Hindlimb muscle (tissue), 1 donor: ENCODE data around the gene ERGIC2. TPM values are rescaled to one million over a fixed set of nuclear protein-coding genes. Genes with fewer than 3 reads are reported as not detected.

Experiments
- DNase-seq: peaks from one replicate; pipeline ENCODE4 v3.0.0-alpha.2; 2013
- polyA plus RNA-seq: library from polyadenylated mRNA; unstranded; fragments of 120-200 nt; gene quantifications from one replicate; pipeline ENCODE4 v1.2.1, GENCODE V29; 2013; ENCODE audit not compliant: insufficient read length

Gene ERGIC2
- polyA plus RNA-seq, 1 donor = 47.1 TPM

DNA sequence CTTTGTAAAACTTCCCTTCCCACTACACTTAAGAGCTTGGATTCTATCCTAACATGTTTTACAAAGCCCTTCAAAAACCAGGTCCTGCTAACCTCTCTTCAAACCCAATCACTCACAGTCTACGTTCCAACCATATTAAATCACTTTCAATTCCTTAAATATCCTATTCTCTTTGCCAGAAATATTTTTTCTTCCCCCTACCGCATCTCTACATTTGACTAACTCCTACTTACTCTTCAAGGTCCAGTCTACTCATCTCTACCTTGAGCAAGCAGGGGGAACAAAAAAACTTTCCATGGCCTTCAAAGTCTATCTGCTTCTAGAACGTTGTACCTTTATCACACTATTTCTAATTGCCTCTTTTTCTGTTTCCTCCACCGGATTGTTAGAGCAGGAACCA, 6.1 kb downstream of the ERGIC2 start:
- DNase-seq = no peak

DNA sequence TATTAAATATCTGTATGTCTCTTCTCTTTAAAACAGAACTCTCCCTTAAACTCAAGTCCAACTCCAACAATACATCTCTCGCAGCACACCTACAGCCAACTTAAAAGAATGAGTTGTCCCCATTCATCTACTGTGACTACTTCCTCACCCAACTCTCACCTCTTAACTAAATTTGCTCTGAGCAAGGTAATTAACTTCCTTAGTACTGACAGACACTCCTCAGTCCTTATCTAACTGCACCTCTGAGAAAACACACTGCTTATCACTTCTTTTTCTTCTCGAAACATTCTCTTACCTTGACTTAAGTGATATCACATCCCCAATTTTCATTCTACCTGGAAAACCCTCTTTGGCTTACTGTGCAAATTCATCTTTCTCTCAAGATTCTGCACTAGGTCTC, 7.0 kb downstream of the ERGIC2 start:
- DNase-seq = no peak

DNA sequence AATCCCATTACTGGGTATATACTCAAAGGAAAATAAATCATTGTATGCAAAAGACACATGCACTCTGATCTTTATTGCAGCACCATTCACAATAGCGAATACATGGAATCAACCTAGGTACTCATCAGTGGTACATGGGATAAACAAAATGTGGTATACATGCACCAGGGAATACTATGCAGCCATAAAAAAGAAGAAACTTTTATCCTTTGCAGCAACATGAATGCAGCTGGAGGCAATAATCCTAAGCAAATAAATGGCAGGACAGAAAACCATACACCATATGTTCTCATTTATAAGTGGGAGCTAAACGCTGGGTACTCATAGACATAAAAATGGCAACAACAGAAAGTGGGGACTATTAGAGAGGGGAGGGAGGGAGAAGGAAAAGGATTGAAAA, 15.9 kb downstream of the ERGIC2 start:
- DNase-seq = no peak

DNA sequence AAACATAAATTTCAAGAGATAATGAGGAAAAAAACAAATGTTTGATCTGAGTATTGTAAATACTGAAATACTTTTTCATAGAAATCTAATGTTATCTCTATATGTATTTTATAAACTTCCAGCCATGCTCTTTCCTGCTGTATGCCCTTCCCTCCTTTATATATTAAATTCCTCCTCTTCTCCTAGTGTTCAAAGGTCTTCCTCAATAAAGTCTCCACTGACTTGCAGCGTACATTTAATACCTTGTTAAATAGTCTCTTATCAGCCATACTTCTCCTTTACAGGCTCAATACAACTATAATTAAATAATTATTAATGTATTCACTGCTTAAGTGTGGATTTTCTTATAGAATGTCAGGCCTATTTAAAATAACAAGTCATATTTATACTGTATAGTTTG, 26.0 kb downstream of the ERGIC2 start:
- no peak for DNase-seq

DNA sequence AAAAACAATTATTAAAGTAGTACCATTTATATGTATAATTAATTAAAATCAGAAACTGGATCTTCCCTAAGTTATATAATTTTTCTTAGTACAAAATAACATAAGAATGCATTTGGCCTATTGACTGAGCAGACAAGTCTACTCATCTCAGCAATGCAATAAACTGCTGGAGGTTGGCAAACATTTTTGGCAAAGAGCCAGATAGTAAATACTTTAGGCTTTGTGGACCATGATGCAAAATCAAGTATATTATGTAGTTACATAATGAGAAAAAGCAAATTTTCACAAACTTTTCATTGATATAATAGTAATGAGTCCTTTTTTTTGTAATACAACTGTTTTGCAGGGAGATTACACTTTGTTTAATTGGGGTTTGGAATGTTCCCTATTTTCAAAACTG, 30.9 kb downstream of the ERGIC2 start:
- peak; percentile 5 for DNase-seq

DNA sequence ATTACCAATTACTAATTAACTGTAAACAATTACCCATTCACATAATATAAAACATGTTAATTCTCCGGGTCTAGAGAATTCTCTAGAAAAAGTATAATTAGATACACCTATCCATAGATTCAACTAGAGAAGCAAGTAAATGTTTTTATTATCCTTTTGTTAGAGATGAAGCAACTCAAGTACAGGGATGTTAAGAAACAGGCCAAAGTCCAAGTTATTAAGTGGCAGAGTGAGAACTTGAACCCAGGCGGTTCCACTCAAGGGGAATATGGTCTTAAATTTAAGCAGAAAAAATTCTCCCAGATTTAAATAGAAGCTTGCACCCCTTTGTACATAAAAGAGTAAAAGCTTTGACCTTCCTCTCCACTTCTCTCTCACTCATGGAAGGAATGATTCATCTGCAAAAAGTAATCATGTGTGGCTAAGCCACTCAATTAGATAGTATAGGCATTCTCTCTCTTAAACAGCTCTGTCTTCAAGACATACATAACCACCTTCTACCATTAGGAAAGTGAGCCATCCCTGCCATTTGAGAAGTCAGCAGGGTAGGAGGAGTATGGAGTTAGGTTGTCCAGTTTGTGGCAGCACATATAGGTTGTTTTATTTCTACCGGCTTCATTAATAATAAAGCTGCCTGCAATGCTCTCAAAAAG, 34.1 kb downstream of the ERGIC2 start:
- DNase-seq = no peak

DNA sequence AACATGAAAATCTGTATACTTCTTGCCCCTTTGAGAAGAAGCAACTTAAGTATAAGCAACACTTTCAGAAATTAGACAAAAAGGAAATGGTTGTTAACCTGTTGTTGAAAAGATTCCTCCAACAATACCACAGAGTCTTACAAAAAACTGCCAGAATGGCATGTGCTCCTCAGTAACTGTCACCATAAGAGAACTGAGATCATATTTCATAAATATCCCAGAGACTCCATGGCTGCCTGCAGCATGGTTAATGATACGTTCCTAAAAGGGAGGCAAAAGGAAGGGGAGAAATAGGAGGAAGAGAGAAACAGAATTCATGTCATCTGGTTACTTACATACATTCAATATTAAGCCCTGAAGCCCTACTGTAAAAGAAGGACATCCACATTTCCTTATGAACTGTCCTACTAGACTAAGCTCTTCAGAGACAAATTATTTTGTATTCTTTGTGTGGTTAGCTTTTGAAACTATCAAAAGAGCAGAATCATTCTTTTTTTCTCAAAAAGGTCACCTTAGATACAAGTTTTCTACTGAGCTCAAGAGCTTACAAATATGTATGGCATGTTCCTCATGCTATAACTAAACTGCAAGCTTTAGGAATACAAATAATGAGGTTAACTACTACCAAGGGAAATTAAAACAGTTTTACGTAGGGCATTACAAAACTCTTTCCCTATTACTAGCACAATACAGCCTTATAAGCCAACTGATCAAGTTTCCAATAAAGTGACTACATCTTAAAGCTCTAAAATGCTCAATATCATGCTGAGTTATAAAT, 37.8 kb downstream of the ERGIC2 start:
- DNase-seq = no peak

DNA sequence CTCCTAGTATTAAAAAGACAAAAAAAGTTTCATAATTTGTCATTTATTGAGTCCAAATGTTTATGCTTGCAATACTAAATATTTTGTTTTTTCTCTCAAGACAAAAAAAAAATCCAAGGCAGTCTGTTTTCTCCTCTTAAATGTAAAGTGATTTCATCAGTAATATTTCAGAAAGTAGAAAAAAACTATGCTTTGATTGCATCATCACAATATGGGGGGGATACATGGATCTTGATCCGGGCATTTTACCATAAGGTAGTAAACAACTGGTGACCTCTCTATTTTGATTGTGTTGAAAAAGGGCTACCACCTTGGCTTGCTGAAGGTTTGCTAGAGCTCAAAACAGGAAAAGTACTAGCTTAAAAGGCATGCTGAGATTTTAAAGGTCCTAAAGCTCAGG, 43.6 kb downstream of the ERGIC2 start:
- no peak for DNase-seq

DNA sequence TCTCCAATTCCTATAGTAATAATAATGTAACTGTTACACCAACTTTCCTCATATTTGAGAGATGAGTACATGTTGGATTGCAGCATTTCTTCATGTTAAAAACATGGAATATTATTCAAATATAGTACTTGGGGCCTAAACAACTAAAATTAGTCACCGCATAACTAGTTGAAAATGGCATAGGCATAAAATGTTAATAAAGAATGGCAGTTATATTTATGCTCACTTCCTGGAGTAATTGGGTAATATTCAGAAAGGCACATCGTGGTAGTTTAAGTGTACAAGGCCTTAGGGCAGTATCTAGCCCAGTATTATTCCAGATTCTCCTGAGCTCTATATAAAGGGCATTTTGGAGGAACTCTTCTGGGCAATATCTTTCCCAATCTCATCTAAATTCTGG, 46.0 kb downstream of the ERGIC2 start:
- DNase-seq = no peak

DNA sequence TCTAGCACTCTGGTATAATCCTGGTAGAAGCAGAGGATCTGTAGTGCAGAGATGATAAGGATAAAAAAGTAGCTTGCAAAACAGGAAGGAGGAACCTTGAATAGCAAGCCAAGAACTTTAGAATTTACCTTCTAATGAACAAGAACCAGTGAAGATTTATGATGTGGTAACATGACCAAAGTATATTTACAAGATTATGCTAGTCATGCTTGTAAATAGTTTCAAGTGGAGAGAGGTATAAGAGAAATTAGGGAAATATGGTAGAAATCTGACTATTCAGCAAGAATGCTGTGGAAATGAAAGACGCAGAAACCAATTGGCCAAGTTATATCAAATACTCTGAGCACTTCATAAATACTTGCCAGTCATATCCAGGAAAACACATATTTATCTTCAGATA, 47.8 kb downstream of the ERGIC2 start:
- DNase-seq = no peak

DNA sequence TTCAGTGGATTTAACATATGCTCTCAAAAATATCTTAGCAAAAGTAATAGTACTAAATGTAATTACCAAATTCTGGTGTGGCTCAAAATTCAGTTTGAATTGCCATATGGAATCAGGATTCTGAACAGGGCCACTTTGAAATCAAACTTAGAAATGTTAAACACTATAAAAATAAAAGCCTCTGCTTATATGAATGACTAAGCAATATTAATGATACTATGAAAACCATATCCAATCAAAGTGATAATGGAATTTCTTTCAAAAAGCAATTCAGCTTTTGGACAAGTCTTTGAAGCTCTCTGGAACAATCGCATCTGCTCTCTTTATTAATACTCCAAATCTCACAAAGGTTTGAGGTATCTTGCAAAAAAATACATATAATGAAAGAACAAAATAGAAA, 51.6 kb downstream of the ERGIC2 start:
- no peak for DNase-seq

DNA sequence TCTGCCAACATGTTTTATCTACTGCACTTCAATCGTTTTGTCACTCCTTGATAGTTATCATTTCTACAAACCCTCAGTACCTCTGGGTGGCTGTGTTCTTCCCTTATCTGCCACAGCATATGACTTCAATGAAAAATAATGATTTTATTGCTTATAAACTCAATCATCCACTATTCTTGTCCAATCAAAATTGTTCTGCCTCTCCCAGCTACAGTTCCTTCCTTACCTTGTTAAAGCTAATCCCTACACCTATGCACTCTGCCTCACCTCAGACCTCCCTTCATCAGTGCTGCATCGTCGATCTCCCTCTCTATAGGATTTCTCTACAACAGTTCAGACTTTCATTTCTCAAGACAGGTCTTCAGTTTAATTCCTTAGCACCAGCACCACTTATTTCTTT, 58.8 kb downstream of the ERGIC2 start:
- no peak for DNase-seq

DNA sequence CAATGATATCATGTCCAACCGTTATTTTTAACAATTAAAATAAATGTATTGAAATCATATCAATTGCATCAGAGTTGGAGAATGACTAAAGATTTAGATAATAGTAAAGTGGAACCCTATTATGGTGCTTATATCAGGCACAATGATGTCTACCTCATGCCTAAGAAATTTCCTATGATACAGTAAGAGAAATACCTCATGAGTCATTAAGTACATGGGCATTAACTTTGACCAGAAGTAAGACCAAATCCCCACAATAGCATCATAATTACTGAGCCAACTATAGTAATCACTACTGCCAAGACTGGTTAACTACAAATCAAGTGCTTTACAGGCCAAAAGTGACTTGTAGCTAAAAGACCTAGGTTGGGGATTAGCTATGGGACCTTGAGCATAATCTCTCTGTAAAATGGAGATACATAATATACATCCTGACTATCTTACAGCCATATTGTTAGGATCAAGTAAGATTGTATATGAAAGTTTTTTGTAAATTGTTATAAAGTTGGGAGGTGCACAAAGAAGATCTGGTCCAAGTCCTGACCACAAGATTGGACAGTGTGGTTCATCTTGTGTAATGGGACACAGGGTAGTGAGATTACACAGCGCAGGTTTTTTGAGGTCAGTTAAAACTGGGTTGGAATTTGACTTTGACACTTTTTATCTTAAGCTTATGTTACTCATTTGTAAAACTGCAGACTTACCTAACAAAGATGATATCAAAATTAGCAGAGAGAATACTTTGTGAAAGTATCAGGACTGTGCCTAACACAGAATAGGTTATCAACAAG, 60.5 kb downstream of the ERGIC2 start:
- no peak for DNase-seq

DNA sequence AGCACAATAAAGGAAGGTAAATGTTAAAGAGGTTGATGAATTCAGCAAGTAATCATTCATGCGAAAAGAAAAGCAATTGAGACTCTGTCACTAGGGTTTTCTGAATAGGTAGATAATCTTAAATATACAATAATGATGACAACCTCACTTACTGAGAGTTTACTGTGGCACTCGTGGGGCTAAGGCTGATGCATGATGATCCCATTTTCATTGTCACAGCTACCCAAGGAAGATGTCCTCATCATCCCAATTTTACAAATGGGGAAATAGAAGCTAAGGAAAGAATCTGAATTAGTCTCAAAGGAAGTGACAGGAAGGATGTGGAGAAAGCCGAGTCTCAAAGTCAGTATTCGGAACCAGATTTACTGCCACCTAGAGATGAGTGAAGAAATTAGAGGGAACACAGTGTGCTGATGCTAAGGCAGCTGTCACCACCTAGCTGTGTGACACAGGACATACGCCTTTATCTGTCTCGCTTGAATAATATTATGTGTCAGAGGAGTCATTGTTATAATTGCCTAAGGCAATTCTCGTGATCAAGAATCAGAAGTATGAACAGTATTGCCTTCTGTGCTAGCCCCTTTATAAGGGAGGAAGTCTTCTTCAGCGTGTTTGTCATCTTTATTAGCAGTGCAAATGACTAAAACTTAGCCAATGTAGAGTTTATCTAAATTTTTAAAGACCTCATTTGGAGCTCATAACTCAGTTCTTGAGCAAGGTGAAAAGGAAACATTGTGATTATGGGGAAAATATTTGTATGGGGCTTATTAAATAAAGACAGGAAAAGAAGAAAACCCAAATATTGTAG, 63.2 kb downstream of the ERGIC2 start:
- DNase-seq = peak; percentile 45

DNA sequence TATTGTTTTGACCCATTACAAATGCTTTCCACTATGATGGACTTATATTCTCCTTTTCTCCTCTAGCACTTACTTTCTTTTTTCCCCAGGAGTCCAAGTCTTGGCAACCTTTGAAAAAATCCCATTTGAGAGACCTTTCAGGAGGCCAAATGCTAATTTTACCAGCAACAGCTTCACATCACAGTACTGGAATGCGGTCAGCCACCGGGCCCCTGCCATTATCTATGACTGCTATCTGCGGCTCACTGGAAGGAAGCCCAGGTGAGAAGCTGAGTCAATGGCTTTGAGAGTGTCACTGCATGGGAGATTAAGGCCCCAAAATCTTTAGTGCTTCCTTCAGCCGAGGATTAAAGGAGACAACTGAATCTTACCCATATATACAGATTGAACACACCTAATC, 64.2 kb downstream of the ERGIC2 start:
- no peak for DNase-seq

DNA sequence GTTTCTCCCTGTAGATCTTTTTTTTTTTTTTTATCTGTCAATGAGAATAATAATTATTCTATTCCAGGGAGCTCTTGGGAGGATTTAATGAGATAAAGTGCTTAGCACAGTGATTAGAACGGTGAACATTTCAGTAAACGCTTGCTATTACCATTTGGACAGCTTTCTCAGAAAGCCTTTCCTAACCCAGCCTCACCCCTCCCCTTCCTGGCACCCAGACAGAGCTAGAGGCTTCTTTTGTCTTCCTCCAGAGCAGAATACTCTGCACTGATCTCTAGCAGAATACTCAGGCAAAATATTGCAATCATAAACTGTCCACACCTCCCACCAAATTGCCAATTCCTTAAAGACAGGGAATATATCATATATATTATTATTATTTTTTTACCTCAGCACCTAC, 66.6 kb downstream of the ERGIC2 start:
- no peak for DNase-seq

DNA sequence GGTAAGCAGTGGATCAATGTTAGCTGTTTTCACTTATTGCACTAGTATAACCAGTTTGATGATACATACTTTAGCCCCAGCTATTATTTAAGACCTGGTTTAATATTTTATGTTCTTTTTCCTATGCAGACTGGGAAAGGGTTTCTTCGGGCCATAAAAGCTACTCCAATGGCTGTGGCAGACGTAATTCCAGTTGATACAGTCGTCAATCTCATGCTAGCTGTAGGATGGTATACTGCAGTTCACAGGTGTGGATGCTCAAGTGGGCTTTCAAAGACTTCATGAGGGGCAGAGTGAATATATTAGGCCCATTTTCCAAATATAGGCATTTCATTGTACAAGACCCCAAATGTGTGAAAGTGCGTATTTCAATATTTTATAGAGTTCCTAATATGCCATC, 70.1 kb downstream of the ERGIC2 start:
- no peak for DNase-seq

DNA sequence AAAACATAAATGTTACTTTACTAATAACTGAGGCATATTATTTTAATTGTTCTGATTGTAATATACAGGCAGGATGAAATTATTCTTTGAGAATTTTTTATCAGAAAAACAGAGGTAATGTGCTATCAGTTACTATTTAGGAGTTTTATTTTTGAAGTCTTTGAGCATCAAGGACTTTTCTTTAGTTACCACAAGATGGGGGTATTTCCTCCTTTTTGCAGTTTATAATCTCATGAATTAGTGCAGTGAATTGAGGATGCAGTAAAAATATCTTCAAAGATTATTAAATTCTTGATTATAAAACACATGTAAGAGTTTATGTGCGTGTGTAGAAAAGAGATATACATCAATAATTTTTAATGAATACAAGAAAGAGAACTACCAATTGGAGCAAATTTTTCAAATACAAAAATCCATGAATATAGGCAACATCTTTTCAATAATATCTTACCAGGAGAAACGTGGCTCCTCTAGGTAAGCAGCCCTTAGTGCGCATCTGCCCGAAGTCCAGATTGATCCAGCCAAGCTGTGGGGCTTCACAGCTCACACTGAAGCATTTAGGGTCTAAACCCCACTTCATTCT, 71.6 kb downstream of the ERGIC2 start:
- no peak for DNase-seq

DNA sequence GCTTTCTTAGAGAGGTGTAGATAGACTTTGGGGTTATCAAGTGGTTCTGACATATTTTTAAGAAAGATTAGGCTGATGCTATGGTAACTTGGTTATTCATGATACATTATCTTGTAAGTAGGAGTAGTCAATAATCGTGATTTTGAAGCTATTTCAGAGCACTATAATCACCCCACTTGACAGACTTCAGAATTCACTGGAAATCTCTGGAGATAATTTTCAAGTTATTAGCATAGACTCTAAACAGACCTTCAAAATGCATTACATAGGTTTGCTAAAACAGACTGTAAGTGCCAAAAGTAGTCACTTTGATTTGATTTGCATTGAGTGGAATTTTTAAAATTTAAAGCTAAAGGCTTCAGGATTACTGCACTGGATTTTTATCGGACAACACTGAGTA, 74.3 kb downstream of the ERGIC2 start:
- no peak for DNase-seq

DNA sequence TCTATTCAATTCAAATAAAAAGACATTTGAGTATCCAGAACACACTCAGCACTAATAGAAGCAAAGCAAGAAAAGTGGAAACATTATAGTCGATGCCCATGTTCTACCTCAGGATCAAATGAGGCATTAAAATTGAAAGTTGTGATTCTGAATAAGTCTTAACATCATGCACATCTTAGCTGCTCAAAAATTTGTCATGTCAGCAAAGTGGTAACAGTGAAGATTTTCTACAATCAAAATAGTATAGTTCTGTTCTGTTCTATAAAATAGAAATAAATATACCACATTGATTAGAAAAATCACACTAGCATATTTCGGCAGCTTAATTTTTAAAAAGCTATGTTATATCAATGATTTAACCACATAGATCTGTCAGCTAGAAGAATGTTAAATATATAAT, 74.7 kb downstream of the ERGIC2 start:
- DNase-seq = no peak

DNA sequence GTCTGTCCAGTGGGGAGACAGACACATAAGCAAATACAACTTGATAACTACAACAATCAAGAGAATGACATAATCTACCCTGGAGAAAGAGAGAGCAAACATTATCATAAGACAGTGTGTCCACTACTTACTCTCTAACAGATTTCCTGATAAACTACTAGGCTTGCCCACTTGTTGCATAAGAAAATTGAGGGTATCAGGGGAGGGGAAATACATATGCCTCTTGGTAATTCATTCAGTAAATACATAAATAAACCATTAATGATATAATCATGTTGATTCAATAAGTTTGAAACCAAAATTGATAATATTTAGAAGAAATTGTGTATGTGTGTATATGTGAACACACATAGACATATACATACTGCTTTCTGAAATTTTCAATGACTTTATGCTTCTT, 76.6 kb downstream of the ERGIC2 start:
- DNase-seq = no peak

DNA sequence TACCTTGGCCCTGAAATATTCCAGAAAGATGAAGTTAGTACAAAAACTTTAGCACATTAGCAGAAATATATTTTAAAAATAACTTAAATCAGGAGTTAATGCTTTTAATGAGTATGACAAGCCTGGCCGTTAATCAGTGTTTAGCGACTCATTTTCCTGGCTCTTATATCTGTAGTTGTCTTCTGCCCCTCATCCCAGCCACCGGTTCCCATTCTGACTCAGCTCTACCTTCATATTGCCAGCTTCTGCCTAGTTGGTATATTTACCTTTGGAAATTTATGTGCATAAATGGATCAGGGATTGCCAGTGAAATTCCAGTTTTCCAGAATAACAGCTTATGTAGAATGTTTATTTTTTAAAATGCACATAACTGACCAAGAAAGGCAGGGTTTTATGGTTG, 79.9 kb downstream of the ERGIC2 start:
- DNase-seq = no peak

DNA sequence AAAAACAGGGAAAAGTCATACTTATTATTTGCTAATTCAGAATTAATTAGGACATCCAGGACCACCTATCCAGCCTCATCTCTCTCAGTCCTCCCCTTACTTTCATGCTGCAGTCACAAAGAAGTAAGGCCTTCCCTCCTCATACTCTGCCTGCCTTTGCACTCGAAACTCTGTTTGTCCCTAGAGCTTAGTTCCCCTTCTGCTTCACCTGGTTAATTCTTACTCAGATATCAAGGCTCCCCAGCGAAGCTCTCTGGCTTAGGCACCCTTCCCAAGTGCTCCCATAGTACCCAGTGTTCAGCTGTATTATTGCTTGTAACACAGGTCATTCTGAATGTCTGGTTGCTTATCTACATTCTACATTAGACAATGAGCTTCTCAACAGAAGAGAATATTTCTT, 81.3 kb downstream of the ERGIC2 start:
- no peak for DNase-seq
